Adipocyte (in vitro differentiated cells): ENCODE results near the gene SETD1A.
"Not testable (repeated sequence)": the region's sequence is repeated elsewhere in the genome, so short reads cannot be mapped to it uniquely, and the experiment has no call there.

Experiments used
- DNase-seq: peaks from one replicate; pipeline ENCODE4 v3.0.0-alpha.2; 2015; ENCODE audit warnings: low read depth
- H3K27me3 ChIP-seq: replicated peaks from 2 replicates; pipeline ENCODE4 v1.7.0; 2013; ENCODE audit warnings: mild to moderate bottlenecking, low read length, moderate library complexity; ENCODE audit not compliant: control insufficient read depth, insufficient read depth
- H3K36me3 ChIP-seq: 2 replicates; pipeline ENCODE4 v1.7.0; 2013; ENCODE audit warnings: low read length, mild to moderate bottlenecking, moderate library complexity; ENCODE audit not compliant: control insufficient read depth, insufficient read depth, severe bottlenecking
- H3K4me1 ChIP-seq: 2 replicates; pipeline ENCODE4 v1.7.0; 2013; ENCODE audit warnings: mild to moderate bottlenecking, low read length, moderate library complexity; ENCODE audit not compliant: control insufficient read depth, insufficient read depth
- H3K4me3 ChIP-seq: 2 replicates; pipeline ENCODE4 v1.7.0; 2013; ENCODE audit warnings: mild to moderate bottlenecking, low read length, moderate library complexity
- H3K9ac ChIP-seq: 2 replicates; pipeline ENCODE4 v1.7.0; 2013; ENCODE audit warnings: mild to moderate bottlenecking, low read length, moderate library complexity
- H3K9me3 ChIP-seq: 2 replicates; pipeline ENCODE4 v1.7.0; 2013; ENCODE audit warnings: mild to moderate bottlenecking, low read length, moderate library complexity; ENCODE audit not compliant: control insufficient read depth

SETD1A gene

GRCh38 chr16:31013292-31013691 lies 55.7 kb downstream of the SETD1A start:
- not testable (repeated sequence) for H3K36me3 ChIP-seq, H3K9me3 ChIP-seq, H3K9ac ChIP-seq, DNase-seq, H3K4me3 ChIP-seq, H3K4me1 ChIP-seq
- H3K27me3 ChIP-seq: peaks cover 19% of the 10 kb centered on the region

- Histone ChIP-seq H3K4me1 (no peaks in the 10 kb centered on the region), H3K27me3 (peaks cover 16% of the 10 kb centered on the region), H3K4me3 (no peak overlapping the region), H3K9me3 (no peaks in the 10 kb centered on the region), H3K9ac (no peak overlapping the region), H3K36me3 (no peaks in the 10 kb centered on the region)
- no peak for DNase-seq
Measured at GRCh38 chr16:31016018-31016417, 58.5 kb downstream of the SETD1A start.

GRCh38 chr16:31017756-31018155 lies 60.2 kb downstream of the SETD1A start:
- H3K4me1 ChIP-seq, DNase-seq, H3K4me3 ChIP-seq, H3K36me3 ChIP-seq, H3K9ac ChIP-seq, H3K27me3 ChIP-seq, H3K9me3 ChIP-seq: not testable (repeated sequence)

GRCh38 chr16:31020536-31020935 lies 63.0 kb downstream of the SETD1A start:
- H3K36me3 ChIP-seq: no peaks in the 10 kb centered on the region
- H3K9ac ChIP-seq: no peak overlapping the region
- no peaks in the 10 kb centered on the region for H3K4me1 ChIP-seq
- no peaks in the 10 kb centered on the region for H3K27me3 ChIP-seq
- no peaks in the 10 kb centered on the region for H3K9me3 ChIP-seq
- DNase-seq: no peak
- H3K4me3 ChIP-seq: no peak overlapping the region

GRCh38 chr16:31022544-31023251 lies 65.1 kb downstream of the SETD1A start:
- no peak for DNase-seq

GRCh38 chr16:31023252-31023602 lies 65.7 kb downstream of the SETD1A start:
- Histone ChIP-seq H3K4me3 (no peak overlapping the region), H3K27me3 (no peaks in the 10 kb centered on the region), H3K4me1 (no peaks in the 10 kb centered on the region)

More at GRCh38 chr16:31022544-31023251, 65.1 kb downstream of the SETD1A start:
- Histone ChIP-seq H3K27me3 (no peaks in the 10 kb centered on the region), H3K9ac (no peak overlapping the region), H3K9me3 (no peaks in the 10 kb centered on the region), H3K36me3 (no peaks in the 10 kb centered on the region), H3K4me3 (no peak overlapping the region), H3K4me1 (no peaks in the 10 kb centered on the region)

GRCh38 chr16:31023627-31024226 lies 66.2 kb downstream of the SETD1A start:
- H3K27me3 ChIP-seq: no peaks in the 10 kb centered on the region
- H3K9ac ChIP-seq: no peak overlapping the region
- DNase-seq: no peak
- no peaks in the 10 kb centered on the region for H3K36me3 ChIP-seq
- H3K4me1 ChIP-seq: no peaks in the 10 kb centered on the region
- no peak overlapping the region for H3K4me3 ChIP-seq
- no peaks in the 10 kb centered on the region for H3K9me3 ChIP-seq

More at GRCh38 chr16:31023252-31023602, 65.7 kb downstream of the SETD1A start:
- no peaks in the 10 kb centered on the region for H3K9me3 ChIP-seq
- H3K36me3 ChIP-seq: no peaks in the 10 kb centered on the region
- no peak overlapping the region for H3K9ac ChIP-seq
- no peak for DNase-seq

GRCh38 chr16:31025339-31025738 lies 67.8 kb downstream of the SETD1A start:
- Histone ChIP-seq H3K4me3 (no peak overlapping the region), H3K36me3 (no peaks in the 10 kb centered on the region), H3K9me3 (no peaks in the 10 kb centered on the region), H3K4me1 (no peaks in the 10 kb centered on the region), H3K9ac (no peak overlapping the region), H3K27me3 (no peaks in the 10 kb centered on the region)
- DNase-seq: no peak

- no peaks in the 10 kb centered on the region for H3K27me3 ChIP-seq
- H3K9me3 ChIP-seq: no peaks in the 10 kb centered on the region
- H3K4me1 ChIP-seq: peaks cover 7% of the 10 kb centered on the region
- H3K9ac ChIP-seq: no peak overlapping the region
- no peaks in the 10 kb centered on the region for H3K36me3 ChIP-seq
- DNase-seq: no peak
- no peak overlapping the region for H3K4me3 ChIP-seq
Measured at GRCh38 chr16:31029272-31029671, 71.7 kb downstream of the SETD1A start.

GRCh38 chr16:31031276-31031675 lies 73.7 kb downstream of the SETD1A start:
- no peak overlapping the region for H3K4me3 ChIP-seq

GRCh38 chr16:31032736-31033708 lies 75.5 kb downstream of the SETD1A start, which contains the start of gene STX4:
Gene STX4, plus strand, starts transcription at chr16:31033558. Its CDS starts 248 bp downstream, at chr16:31033806.
- Histone ChIP-seq H3K9ac (peak within 1 kb of the TSS; percentile 99), H3K4me1 (peaks cover 14% of the 10 kb centered on the region), H3K36me3 (peaks cover 5% of the 10 kb centered on the region), H3K27me3 (no peaks in the 10 kb centered on the region), H3K9me3 (no peaks in the 10 kb centered on the region), H3K4me3 (peak within 1 kb of the TSS; percentile 100)
- DNase-seq: peak; percentile 99

More at GRCh38 chr16:31031276-31031675, 73.7 kb downstream of the SETD1A start:
- H3K36me3 ChIP-seq: no peaks in the 10 kb centered on the region
- H3K4me1 ChIP-seq: peaks cover 14% of the 10 kb centered on the region
- no peaks in the 10 kb centered on the region for H3K9me3 ChIP-seq
- no peaks in the 10 kb centered on the region for H3K27me3 ChIP-seq
- DNase-seq: no peak
- H3K9ac ChIP-seq: no peak overlapping the region
